ENCODE data around the gene CHD5.

Gene CHD5

GRCh38 chr1:6124746-6125365 is 55.3 kb downstream of the CHD5 start:
- no peaks in the 10 kb centered on the region for H3K36me3 Mint-ChIP-seq (ENCODE audit: low read depth)
- H3K27me3 Mint-ChIP-seq (ENCODE audit: low read depth) = peaks cover 15% of the 10 kb centered on the region
- H3K27ac Mint-ChIP-seq = no peak overlapping the region
- H3K4me3 Mint-ChIP-seq = no peak overlapping the region
- H3K9me3 Mint-ChIP-seq = no peaks in the 10 kb centered on the region
- H3K4me1 Mint-ChIP-seq = no peaks in the 10 kb centered on the region
- TF ChIP-seq CTCF (IDR thresholded peaks at IDR 0.05; ENCODE audit: unreplicated experiment in 3 of 3) = no peak

- Mint-ChIP-seq H3K36me3 (ENCODE audit: low read depth) (no peaks in the 10 kb centered on the region), H3K27me3 (ENCODE audit: low read depth) (peaks cover 15% of the 10 kb centered on the region), H3K27ac (no peak overlapping the region), H3K4me1 (no peaks in the 10 kb centered on the region), H3K9me3 (no peaks in the 10 kb centered on the region), H3K4me3 (no peak overlapping the region)
- TF ChIP-seq CTCF (IDR thresholded peaks at IDR 0.05; ENCODE audit: unreplicated experiment in 3 of 3) = no peak
Measured at GRCh38 chr1:6124341-6124740, 55.8 kb downstream of the CHD5 start.

GRCh38 chr1:6123816-6124215 is 56.3 kb downstream of the CHD5 start:
- Mint-ChIP-seq H3K9me3 (no peaks in the 10 kb centered on the region), H3K27me3 (ENCODE audit: low read depth) (peaks cover 12% of the 10 kb centered on the region), H3K27ac (no peak overlapping the region), H3K4me3 (no peak overlapping the region), H3K36me3 (ENCODE audit: low read depth) (no peaks in the 10 kb centered on the region), H3K4me1 (no peaks in the 10 kb centered on the region)
- no peak for TF ChIP-seq CTCF (IDR thresholded peaks at IDR 0.05; ENCODE audit: unreplicated experiment in 3 of 3)

GRCh38 chr1:6123083-6123482 is 57.0 kb downstream of the CHD5 start:
- peaks cover 10% of the 10 kb centered on the region for H3K27me3 Mint-ChIP-seq (ENCODE audit: low read depth)
- no peak for TF ChIP-seq CTCF (IDR thresholded peaks at IDR 0.05; ENCODE audit: unreplicated experiment in 3 of 3)
- H3K4me3 Mint-ChIP-seq = no peak overlapping the region
- no peaks in the 10 kb centered on the region for H3K9me3 Mint-ChIP-seq
- H3K27ac Mint-ChIP-seq = no peak overlapping the region
- H3K36me3 Mint-ChIP-seq (ENCODE audit: low read depth) = no peaks in the 10 kb centered on the region
- H3K4me1 Mint-ChIP-seq = no peaks in the 10 kb centered on the region

- H3K4me3 Mint-ChIP-seq = no peak overlapping the region
- H3K36me3 Mint-ChIP-seq (ENCODE audit: low read depth) = no peaks in the 10 kb centered on the region
- H3K27ac Mint-ChIP-seq = no peak overlapping the region
- no peak for TF ChIP-seq CTCF (IDR thresholded peaks at IDR 0.05; ENCODE audit: unreplicated experiment in 3 of 3)
- peaks cover 4% of the 10 kb centered on the region for H3K9me3 Mint-ChIP-seq
- H3K4me1 Mint-ChIP-seq = no peaks in the 10 kb centered on the region
- H3K27me3 Mint-ChIP-seq (ENCODE audit: low read depth) = peaks cover 10% of the 10 kb centered on the region
Measured at GRCh38 chr1:6121651-6122370, 58.3 kb downstream of the CHD5 start.

GRCh38 chr1:6121021-6121421 is 59.1 kb downstream of the CHD5 start:
- Mint-ChIP-seq H3K36me3 (ENCODE audit: low read depth) (no peaks in the 10 kb centered on the region), H3K4me3 (no peak overlapping the region), H3K27ac (no peak overlapping the region), H3K27me3 (ENCODE audit: low read depth) (peaks cover 10% of the 10 kb centered on the region), H3K9me3 (peaks cover 12% of the 10 kb centered on the region), H3K4me1 (no peaks in the 10 kb centered on the region)
- TF ChIP-seq CTCF (IDR thresholded peaks at IDR 0.05; ENCODE audit: unreplicated experiment in 3 of 3) = no peak

Data from nephron (organoid).